ENCODE data around the gene SDR39U1. TPM values are rescaled to one million over a fixed set of nuclear protein-coding genes. Genes with fewer than 3 reads are reported as not detected.

The SDR39U1 gene
- total RNA-seq, 1 donor from 2014 or later: 12.0 TPM

GRCh38 chr14:24443053-24443665, 583 bp upstream of the SDR39U1 start:
- peak overlapping the region; percentile 81 to 99 (median 91) for H3K4me3 ChIP-seq (ENCODE audit: low read length in 3 of 3)
- peak overlapping the region; percentile 58 to 99 (median 75) for H3K9ac ChIP-seq (ENCODE audit: low read depth in 1 of 3, low read length in 3 of 3)
- peak overlapping the region; percentile 99 for H3K27ac ChIP-seq (ENCODE audit: low read depth, low read length)
- H3K27me3 ChIP-seq (ENCODE audit: control insufficient read depth in 3 of 3, insufficient read depth in 3 of 3, low read length in 3 of 3): no peaks in the 10 kb centered on the region
- H3K4me1 ChIP-seq (ENCODE audit: control insufficient read depth in 3 of 3, insufficient read depth in 3 of 3, low read length in 3 of 3): peaks cover 21 to 36% (median 21%) of the 10 kb centered on the region in 3 donors
- no peaks in the 10 kb centered on the region for H3K9me3 ChIP-seq (ENCODE audit: control insufficient read depth in 3 of 3, low read length in 3 of 3)
- H3K36me3 ChIP-seq (ENCODE audit: control insufficient read depth in 3 of 3, insufficient read depth in 3 of 3, low read length in 3 of 3): peaks cover 25 to 29% (median 25%) of the 10 kb centered on the region in 3 donors

- peaks cover 37 to 42% (median 38%) of the 10 kb centered on the region in 3 donors for H3K36me3 ChIP-seq (ENCODE audit: control insufficient read depth in 3 of 3, insufficient read depth in 3 of 3, low read length in 3 of 3)
- H3K27ac ChIP-seq (ENCODE audit: low read depth, low read length): peak overlapping the region; percentile 99
Measured at GRCh38 chr14:24441904-24442239, 704 bp downstream of the SDR39U1 start.

GRCh38 chr14:24441485-24441884, 1.1 kb downstream of the SDR39U1 start:
- H3K4me3 ChIP-seq (ENCODE audit: low read length in 3 of 3): peak overlapping the region; percentile 81 to 99 (median 91)
- peaks cover 34 to 47% (median 35%) of the 10 kb centered on the region in 3 donors for H3K4me1 ChIP-seq (ENCODE audit: control insufficient read depth in 3 of 3, insufficient read depth in 3 of 3, low read length in 3 of 3)
- H3K27ac ChIP-seq (ENCODE audit: low read depth, low read length): peak overlapping the region; percentile 99
- H3K9ac ChIP-seq (ENCODE audit: low read depth in 1 of 3, low read length in 3 of 3): peak overlapping the region; percentile 96 to 99 (median 97)
- peaks cover 37 to 43% (median 42%) of the 10 kb centered on the region in 3 donors for H3K36me3 ChIP-seq (ENCODE audit: control insufficient read depth in 3 of 3, insufficient read depth in 3 of 3, low read length in 3 of 3)
- no peaks in the 10 kb centered on the region for H3K9me3 ChIP-seq (ENCODE audit: control insufficient read depth in 3 of 3, low read length in 3 of 3)
- H3K27me3 ChIP-seq (ENCODE audit: control insufficient read depth in 3 of 3, insufficient read depth in 3 of 3, low read length in 3 of 3): no peaks in the 10 kb centered on the region

More at GRCh38 chr14:24441904-24442239, 704 bp downstream of the SDR39U1 start:
- Histone ChIP-seq H3K9ac (ENCODE audit: low read depth in 1 of 3, low read length in 3 of 3) (peak overlapping the region; percentile 96 to 99 (median 97)), H3K27me3 (ENCODE audit: control insufficient read depth in 3 of 3, insufficient read depth in 3 of 3, low read length in 3 of 3) (no peaks in the 10 kb centered on the region), H3K4me1 (ENCODE audit: control insufficient read depth in 3 of 3, insufficient read depth in 3 of 3, low read length in 3 of 3) (peaks cover 31 to 45% (median 32%) of the 10 kb centered on the region in 3 donors), H3K9me3 (ENCODE audit: control insufficient read depth in 3 of 3, low read length in 3 of 3) (no peaks in the 10 kb centered on the region), H3K4me3 (ENCODE audit: low read length in 3 of 3) (peak overlapping the region; percentile 81 to 99 (median 91))

GRCh38 chr14:24440606-24441399, 1.8 kb downstream of the SDR39U1 start:
- peaks cover 40 to 51% (median 42%) of the 10 kb centered on the region in 3 donors for H3K4me1 ChIP-seq (ENCODE audit: control insufficient read depth in 3 of 3, insufficient read depth in 3 of 3, low read length in 3 of 3)
- no peaks in the 10 kb centered on the region for H3K27me3 ChIP-seq (ENCODE audit: control insufficient read depth in 3 of 3, insufficient read depth in 3 of 3, low read length in 3 of 3)
- H3K36me3 ChIP-seq (ENCODE audit: control insufficient read depth in 3 of 3, insufficient read depth in 3 of 3, low read length in 3 of 3): peaks cover 43 to 50% (median 49%) of the 10 kb centered on the region in 3 donors
- no peak overlapping the region for H3K27ac ChIP-seq (ENCODE audit: low read depth, low read length)
- H3K9me3 ChIP-seq (ENCODE audit: control insufficient read depth in 3 of 3, low read length in 3 of 3): no peaks in the 10 kb centered on the region
- H3K4me3 ChIP-seq (ENCODE audit: low read length in 3 of 3): no peak overlapping the region
- peak overlapping the region in 2 of 3 donors; percentile 29 to 99 for H3K9ac ChIP-seq (ENCODE audit: low read depth in 1 of 3, low read length in 3 of 3)

- H3K4me3 ChIP-seq (ENCODE audit: low read length in 3 of 3): no peak overlapping the region
- H3K9me3 ChIP-seq (ENCODE audit: control insufficient read depth in 3 of 3, low read length in 3 of 3): no peaks in the 10 kb centered on the region
- no peaks in the 10 kb centered on the region for H3K27me3 ChIP-seq (ENCODE audit: control insufficient read depth in 3 of 3, insufficient read depth in 3 of 3, low read length in 3 of 3)
- H3K36me3 ChIP-seq (ENCODE audit: control insufficient read depth in 3 of 3, insufficient read depth in 3 of 3, low read length in 3 of 3): peaks cover 49 to 55% (median 51%) of the 10 kb centered on the region in 3 donors
- peak overlapping the region in 2 of 3 donors; percentile 12 to 55 for H3K9ac ChIP-seq (ENCODE audit: low read depth in 1 of 3, low read length in 3 of 3)
- H3K27ac ChIP-seq (ENCODE audit: low read depth, low read length): no peak overlapping the region
- H3K4me1 ChIP-seq (ENCODE audit: control insufficient read depth in 3 of 3, insufficient read depth in 3 of 3, low read length in 3 of 3): peaks cover 40 to 55% (median 45%) of the 10 kb centered on the region in 3 donors
Measured at GRCh38 chr14:24439830-24440605, 2.6 kb downstream of the SDR39U1 start.

DNA sequence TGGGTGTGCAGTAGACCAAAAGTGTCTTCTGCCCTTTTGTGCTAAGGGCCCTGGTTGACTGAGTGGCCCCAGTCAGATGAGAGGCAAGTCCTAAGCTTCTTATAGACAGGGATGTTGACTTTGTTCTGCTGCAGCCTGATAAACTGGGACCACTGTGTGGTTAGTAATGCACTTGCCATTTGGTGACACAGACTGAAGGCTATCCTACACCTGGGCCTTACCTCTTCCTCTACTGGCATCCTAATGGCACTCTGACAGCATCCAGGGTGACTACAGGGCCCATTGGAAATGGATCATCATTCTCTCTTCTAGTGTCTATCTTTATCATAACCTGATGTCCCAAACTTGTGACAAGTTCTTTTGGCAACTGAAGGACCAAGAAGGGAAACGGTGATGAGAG, 3.3 kb downstream of the SDR39U1 start:
- no peaks in the 10 kb centered on the region for H3K9me3 ChIP-seq (ENCODE audit: control insufficient read depth in 3 of 3, low read length in 3 of 3)
- H3K4me3 ChIP-seq (ENCODE audit: low read length in 3 of 3): no peak overlapping the region
- H3K9ac ChIP-seq (ENCODE audit: low read depth in 1 of 3, low read length in 3 of 3): no peak overlapping the region
- H3K36me3 ChIP-seq (ENCODE audit: control insufficient read depth in 3 of 3, insufficient read depth in 3 of 3, low read length in 3 of 3): peaks cover 51 to 57% (median 52%) of the 10 kb centered on the region in 3 donors
- no peak overlapping the region for H3K27ac ChIP-seq (ENCODE audit: low read depth, low read length)
- no peaks in the 10 kb centered on the region for H3K27me3 ChIP-seq (ENCODE audit: control insufficient read depth in 3 of 3, insufficient read depth in 3 of 3, low read length in 3 of 3)
- H3K4me1 ChIP-seq (ENCODE audit: control insufficient read depth in 3 of 3, insufficient read depth in 3 of 3, low read length in 3 of 3): peaks cover 40 to 55% (median 45%) of the 10 kb centered on the region in 3 donors

GRCh38 chr14:24438223-24439097, 4.1 kb downstream of the SDR39U1 start:
- Histone ChIP-seq H3K9me3 (ENCODE audit: control insufficient read depth in 3 of 3, low read length in 3 of 3) (no peaks in the 10 kb centered on the region), H3K4me1 (ENCODE audit: control insufficient read depth in 3 of 3, insufficient read depth in 3 of 3, low read length in 3 of 3) (peaks cover 38 to 54% (median 45%) of the 10 kb centered on the region in 3 donors), H3K9ac (ENCODE audit: low read depth in 1 of 3, low read length in 3 of 3) (no peak overlapping the region), H3K36me3 (ENCODE audit: control insufficient read depth in 3 of 3, insufficient read depth in 3 of 3, low read length in 3 of 3) (peaks cover 52 to 62% (median 59%) of the 10 kb centered on the region in 3 donors), H3K4me3 (ENCODE audit: low read length in 3 of 3) (no peak overlapping the region), H3K27ac (ENCODE audit: low read depth, low read length) (no peak overlapping the region), H3K27me3 (ENCODE audit: control insufficient read depth in 3 of 3, insufficient read depth in 3 of 3, low read length in 3 of 3) (no peaks in the 10 kb centered on the region)

DNA sequence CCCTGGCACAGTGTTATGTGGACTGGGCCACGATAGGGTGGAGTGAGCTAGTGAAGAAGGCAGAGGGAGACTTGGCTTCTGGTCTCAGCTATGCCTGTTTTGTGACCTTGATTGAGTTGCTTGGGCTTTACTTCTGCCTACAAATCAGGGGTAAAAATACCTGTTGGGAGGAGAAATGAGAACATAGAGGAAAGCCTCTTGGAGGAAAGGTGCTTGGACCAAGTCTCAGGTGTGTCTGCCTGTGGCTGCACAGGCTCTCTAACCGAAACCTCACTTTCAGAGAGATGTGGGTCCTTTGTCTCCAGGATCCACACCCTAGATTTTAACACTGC, 4.9 kb downstream of the SDR39U1 start:
- H3K4me3 ChIP-seq (ENCODE audit: low read length in 3 of 3): no peak overlapping the region
- peak overlapping the region in 1 of 3 donors; percentile 47 for H3K9ac ChIP-seq (ENCODE audit: low read depth in 1 of 3, low read length in 3 of 3)
- no peaks in the 10 kb centered on the region for H3K27me3 ChIP-seq (ENCODE audit: control insufficient read depth in 3 of 3, insufficient read depth in 3 of 3, low read length in 3 of 3)
- peaks cover 60 to 70% (median 67%) of the 10 kb centered on the region in 3 donors for H3K36me3 ChIP-seq (ENCODE audit: control insufficient read depth in 3 of 3, insufficient read depth in 3 of 3, low read length in 3 of 3)
- H3K9me3 ChIP-seq (ENCODE audit: control insufficient read depth in 3 of 3, low read length in 3 of 3): no peaks in the 10 kb centered on the region
- H3K4me1 ChIP-seq (ENCODE audit: control insufficient read depth in 3 of 3, insufficient read depth in 3 of 3, low read length in 3 of 3): peaks cover 37 to 53% (median 45%) of the 10 kb centered on the region in 3 donors
- peak overlapping the region; percentile 54 for H3K27ac ChIP-seq (ENCODE audit: low read depth, low read length)
